Measurements from ENCODE around the gene BICDL1. TPM values are rescaled to one million over a fixed set of nuclear protein-coding genes. Genes with fewer than 3 reads are reported as not detected.

BICDL1 gene
- 4.7 and 5.6 TPM in 2 replicates for polyA plus RNA-seq

GRCh38 chr12:119988472-119989360, at the start of gene BICDL1:
BICDL1 (plus strand) TSS chr12:119989236; CDS start chr12:119989869, 633 bp downstream.

GRCh38 chr12:120116441-120116791, 127.4 kb downstream of the BICDL1 start, which contains the start of gene RAB35:
RAB35 (minus strand) TSS chr12:120116753; CDS start chr12:120116650, 103 bp downstream.

Other genes starting within 250 kb of the BICDL1 start
- gene CIT, start 111.9 kb upstream of the BICDL1 start, polyA plus RNA-seq = 2.2 and 3.4 TPM in 2 replicates
- 1.5 and 3.3 TPM in 2 replicates for gene RAB35, start 127.5 kb downstream of the BICDL1 start, polyA plus RNA-seq
- gene GCN1, start 205.5 kb downstream of the BICDL1 start, polyA plus RNA-seq = 2.7 and 3.6 TPM in 2 replicates
- gene RPLP0, start 211.9 kb downstream of the BICDL1 start, polyA plus RNA-seq = 136 and 147 TPM in 2 replicates